ENCODE results near the gene FBXO31. TPM values are rescaled to one million over a fixed set of nuclear protein-coding genes. Genes with fewer than 3 reads are reported as not detected.
A peak's percentile ranks its signal among the peaks of the same experiment; 100 is the strongest.

FBXO31 gene
- total and polyA plus RNA-seq, 9 of the 15 experiments (the other 6 are each of a cell fraction or from before 2014, with no cell fraction given), result 0.18 to 33.3 (median 10.9) TPM

DNA sequence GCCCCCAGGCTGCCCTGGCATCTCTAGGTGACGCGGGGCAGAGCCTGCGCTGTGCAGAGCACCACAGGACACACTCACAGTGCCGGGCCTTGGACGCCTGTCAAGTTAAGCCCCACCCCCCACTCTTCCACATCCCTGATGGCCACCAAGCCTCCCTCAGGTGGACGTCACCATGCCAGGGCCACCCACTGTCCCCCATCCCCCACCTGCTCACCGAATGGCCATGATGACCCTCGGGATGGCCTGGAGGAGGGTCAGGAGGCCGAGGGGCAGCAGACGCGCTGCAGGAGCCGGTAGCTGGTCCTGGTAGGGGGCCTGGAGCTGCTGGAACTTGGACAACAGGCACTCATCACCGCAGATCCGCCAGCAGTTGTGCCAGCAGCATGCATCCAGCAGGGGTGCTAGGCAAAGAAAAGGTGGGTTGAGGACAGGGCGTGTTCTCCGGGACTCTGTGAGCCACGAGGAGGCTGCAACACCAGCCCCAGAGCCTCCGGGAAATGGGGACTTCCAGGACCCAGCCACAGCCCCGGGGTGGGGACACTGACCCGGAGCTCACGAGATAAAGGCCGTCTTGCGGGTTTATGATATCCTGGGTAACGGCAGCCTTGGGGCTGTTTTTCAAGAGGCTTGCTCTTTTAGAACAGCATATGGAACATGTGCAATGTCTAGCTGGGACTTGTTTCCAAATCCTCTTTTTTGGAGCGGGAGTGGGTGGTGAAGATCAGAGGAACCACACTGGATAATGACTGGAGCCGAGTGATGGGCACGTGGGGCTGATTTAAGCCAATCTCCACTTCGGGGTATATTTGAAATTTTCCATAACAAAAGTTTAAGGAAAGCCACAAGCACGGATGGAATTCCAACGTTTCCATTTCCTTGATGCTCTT is 77.8 kb downstream of the FBXO31 start (continued):
- TF ChIP-seq SMAD3 (CRISPR knock-in tag; conservative IDR thresholded peaks at IDR 0.05) (no peak), ZFX (CRISPR knock-in tag; IDR thresholded peaks at IDR 0.05) (peak; percentile 63), ZNF311 (CRISPR knock-in tag; IDR thresholded peaks at IDR 0.05) (0 out of 2 replicates have a peak, but pooled peaks have one; percentile 36), EZH2 (IDR thresholded peaks at IDR 0.05; ENCODE audit: borderline replicate concordance, low read depth, low read length) (no peak), ETV5 (CRISPR knock-in tag; IDR thresholded peaks at IDR 0.05; ENCODE audit: low read depth) (peak; percentile 23; the same call in 1 of the 2 replicates), TCF3 (CRISPR knock-in tag; IDR thresholded peaks at IDR 0.05) (peak; percentile 58), TAF1 (IDR thresholded peaks at IDR 0.05; ENCODE audit: control insufficient read depth, extremely low read depth, insufficient read depth, low read length, severe bottlenecking) (peak; percentile 71), ZEB2 (IDR thresholded peaks at IDR 0.05) (0 out of 2 replicates have a peak, but pooled peaks have one; percentile 32), ZNF586 (CRISPR knock-in tag; conservative IDR thresholded peaks at IDR 0.05) (no peak), GTF2E2 (tag; IDR thresholded peaks at IDR 0.05) (peak; percentile 49; the same call in 1 of the 2 replicates), ZNF263 (CRISPR knock-in tag; IDR thresholded peaks at IDR 0.05; ENCODE audit: borderline replicate concordance) (peak; percentile 79), SRF (CRISPR knock-in tag; IDR thresholded peaks at IDR 0.05) (peak in 1 of 2 experiments; percentile 21; a peak in 1 of 4 replicates), ZNF232 (CRISPR knock-in tag; IDR thresholded peaks at IDR 0.05) (no peak), POLR2G (IDR thresholded peaks at IDR 0.05; ENCODE audit: low read depth, low read length) (peak; percentile 84), ATF1 (CRISPR knock-in tag; IDR thresholded peaks at IDR 0.05) (no peak), ATF1 (tag; IDR thresholded peaks at IDR 0.05) (peak; percentile 78), L3MBTL2 (IDR thresholded peaks at IDR 0.05) (peak; percentile 88), PHTF2 (CRISPR knock-in tag; IDR thresholded peaks at IDR 0.05) (no peak)
- TF ChIP-seq, protein P1, sequence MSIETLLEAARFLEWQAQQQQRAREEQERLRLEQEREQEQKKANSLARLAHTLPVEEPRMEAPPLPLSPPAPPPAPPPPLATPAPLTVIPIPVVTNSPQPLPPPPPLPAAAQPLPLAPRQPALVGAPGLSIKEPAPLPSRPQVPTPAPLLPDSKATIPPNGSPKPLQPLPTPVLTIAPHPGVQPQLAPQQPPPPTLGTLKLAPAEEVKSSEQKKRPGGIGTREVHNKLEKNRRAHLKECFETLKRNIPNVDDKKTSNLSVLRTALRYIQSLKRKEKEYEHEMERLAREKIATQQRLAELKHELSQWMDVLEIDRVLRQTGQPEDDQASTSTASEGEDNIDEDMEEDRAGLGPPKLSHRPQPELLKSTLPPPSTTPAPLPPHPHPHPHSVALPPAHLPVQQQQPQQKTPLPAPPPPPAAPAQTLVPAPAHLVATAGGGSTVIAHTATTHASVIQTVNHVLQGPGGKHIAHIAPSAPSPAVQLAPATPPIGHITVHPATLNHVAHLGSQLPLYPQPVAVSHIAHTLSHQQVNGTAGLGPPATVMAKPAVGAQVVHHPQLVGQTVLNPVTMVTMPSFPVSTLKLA (conservative IDR thresholded peaks at IDR 0.05), result peak; percentile 85 to 89
- TF ChIP-seq, protein P2, sequence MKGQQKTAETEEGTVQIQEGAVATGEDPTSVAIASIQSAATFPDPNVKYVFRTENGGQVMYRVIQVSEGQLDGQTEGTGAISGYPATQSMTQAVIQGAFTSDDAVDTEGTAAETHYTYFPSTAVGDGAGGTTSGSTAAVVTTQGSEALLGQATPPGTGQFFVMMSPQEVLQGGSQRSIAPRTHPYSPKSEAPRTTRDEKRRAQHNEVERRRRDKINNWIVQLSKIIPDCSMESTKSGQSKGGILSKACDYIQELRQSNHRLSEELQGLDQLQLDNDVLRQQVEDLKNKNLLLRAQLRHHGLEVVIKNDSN (CRISPR knock-in tag; IDR thresholded peaks at IDR 0.05), result peak; percentile 71; the same call in 1 of the 2 replicates
- TF ChIP-seq, protein P3, sequence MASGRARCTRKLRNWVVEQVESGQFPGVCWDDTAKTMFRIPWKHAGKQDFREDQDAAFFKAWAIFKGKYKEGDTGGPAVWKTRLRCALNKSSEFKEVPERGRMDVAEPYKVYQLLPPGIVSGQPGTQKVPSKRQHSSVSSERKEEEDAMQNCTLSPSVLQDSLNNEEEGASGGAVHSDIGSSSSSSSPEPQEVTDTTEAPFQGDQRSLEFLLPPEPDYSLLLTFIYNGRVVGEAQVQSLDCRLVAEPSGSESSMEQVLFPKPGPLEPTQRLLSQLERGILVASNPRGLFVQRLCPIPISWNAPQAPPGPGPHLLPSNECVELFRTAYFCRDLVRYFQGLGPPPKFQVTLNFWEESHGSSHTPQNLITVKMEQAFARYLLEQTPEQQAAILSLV (tag; IDR thresholded peaks at IDR 0.05), result no peak

Data from K562 (cell line).